Measurements from ENCODE around the gene DCLK1. TPM values are rescaled to one million over a fixed set of nuclear protein-coding genes. Genes with fewer than 3 reads are reported as not detected.
A peak's percentile ranks its signal among the peaks of the same experiment; 100 is the strongest.

The DCLK1 gene
- total and polyA plus RNA-seq, 9 donors: 3.3 to 37.0 (median 20.7) TPM

DNA sequence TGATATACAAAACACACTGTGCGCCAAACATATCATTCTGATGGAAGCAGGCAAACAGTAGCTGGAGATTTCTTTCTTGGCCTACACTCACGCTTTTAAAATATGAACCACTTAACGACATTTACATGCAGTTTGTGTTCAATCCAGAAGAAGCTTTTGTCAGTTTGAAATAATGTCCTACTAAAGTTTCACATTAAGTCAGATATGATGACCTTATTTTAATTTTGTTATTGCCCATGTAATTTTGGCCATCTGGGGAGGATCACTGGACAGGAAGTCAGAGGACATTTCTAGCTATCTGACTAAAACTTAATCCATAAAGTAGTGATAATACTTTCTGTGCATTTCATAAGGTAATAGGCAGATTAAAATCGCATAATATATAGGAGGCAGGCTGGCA, 98.1 kb downstream of the DCLK1 start:
- intact Hi-C loops (cut with DNase I): no loop called here
- TF ChIP-seq POLR2A (IDR thresholded peaks at IDR 0.05) (no peak), EP300 (IDR thresholded peaks at IDR 0.05) (no peak)
- TF ChIP-seq, protein P1, sequence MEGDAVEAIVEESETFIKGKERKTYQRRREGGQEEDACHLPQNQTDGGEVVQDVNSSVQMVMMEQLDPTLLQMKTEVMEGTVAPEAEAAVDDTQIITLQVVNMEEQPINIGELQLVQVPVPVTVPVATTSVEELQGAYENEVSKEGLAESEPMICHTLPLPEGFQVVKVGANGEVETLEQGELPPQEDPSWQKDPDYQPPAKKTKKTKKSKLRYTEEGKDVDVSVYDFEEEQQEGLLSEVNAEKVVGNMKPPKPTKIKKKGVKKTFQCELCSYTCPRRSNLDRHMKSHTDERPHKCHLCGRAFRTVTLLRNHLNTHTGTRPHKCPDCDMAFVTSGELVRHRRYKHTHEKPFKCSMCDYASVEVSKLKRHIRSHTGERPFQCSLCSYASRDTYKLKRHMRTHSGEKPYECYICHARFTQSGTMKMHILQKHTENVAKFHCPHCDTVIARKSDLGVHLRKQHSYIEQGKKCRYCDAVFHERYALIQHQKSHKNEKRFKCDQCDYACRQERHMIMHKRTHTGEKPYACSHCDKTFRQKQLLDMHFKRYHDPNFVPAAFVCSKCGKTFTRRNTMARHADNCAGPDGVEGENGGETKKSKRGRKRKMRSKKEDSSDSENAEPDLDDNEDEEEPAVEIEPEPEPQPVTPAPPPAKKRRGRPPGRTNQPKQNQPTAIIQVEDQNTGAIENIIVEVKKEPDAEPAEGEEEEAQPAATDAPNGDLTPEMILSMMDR (IDR thresholded peaks at IDR 0.05): no peak
- Histone ChIP-seq H3K27me3 (no peaks in the 10 kb centered on the region), H3K36me3 (no peaks in the 10 kb centered on the region), H3K27ac (no peak overlapping the region), H3K4me3 (no peak overlapping the region), H3K4me1 (ENCODE audit: insufficient read depth) (no peaks in the 10 kb centered on the region), H3K9me3 (no peaks in the 10 kb centered on the region)
- no peak for DNase-seq
- WGBS, 3 donors: 51 to 71% (median 60%) methylated on average over 4 of the region's 4 CpGs

DNA sequence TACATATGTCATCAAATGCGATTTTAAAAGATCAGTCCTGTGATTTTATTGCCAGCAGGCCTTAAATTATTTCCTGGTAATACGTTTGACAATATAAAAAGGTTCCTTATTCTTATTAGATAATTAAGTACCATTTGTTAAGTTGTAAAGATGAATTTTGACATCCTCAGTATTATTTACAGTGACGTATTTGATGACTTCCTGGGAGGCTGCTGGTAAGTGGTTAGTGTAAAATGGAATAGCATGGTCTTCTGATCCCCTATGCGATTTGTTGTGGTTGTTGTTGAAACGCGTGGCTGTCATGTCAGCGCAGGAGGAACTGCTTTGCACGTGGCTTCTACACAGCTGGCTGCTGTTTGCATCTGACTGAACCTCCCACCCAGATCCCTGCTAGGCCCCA, 99.7 kb downstream of the DCLK1 start:
- H3K9me3 ChIP-seq: no peaks in the 10 kb centered on the region
- intact Hi-C loops (cut with DNase I): no loop called here
- no peak overlapping the region for H3K27ac ChIP-seq
- TF ChIP-seq EP300 (IDR thresholded peaks at IDR 0.05): no peak
- TF ChIP-seq, protein P1 (IDR thresholded peaks at IDR 0.05): no peak
- no peak for TF ChIP-seq POLR2A (IDR thresholded peaks at IDR 0.05)
- H3K27me3 ChIP-seq: no peaks in the 10 kb centered on the region
- 67 to 75% (median 75%) methylated on average over 8 of the region's 8 CpGs for WGBS, 3 donors
- H3K4me3 ChIP-seq: no peak overlapping the region
- H3K36me3 ChIP-seq: no peaks in the 10 kb centered on the region
- no peaks in the 10 kb centered on the region for H3K4me1 ChIP-seq (ENCODE audit: insufficient read depth)
- DNase-seq: no peak

DNA sequence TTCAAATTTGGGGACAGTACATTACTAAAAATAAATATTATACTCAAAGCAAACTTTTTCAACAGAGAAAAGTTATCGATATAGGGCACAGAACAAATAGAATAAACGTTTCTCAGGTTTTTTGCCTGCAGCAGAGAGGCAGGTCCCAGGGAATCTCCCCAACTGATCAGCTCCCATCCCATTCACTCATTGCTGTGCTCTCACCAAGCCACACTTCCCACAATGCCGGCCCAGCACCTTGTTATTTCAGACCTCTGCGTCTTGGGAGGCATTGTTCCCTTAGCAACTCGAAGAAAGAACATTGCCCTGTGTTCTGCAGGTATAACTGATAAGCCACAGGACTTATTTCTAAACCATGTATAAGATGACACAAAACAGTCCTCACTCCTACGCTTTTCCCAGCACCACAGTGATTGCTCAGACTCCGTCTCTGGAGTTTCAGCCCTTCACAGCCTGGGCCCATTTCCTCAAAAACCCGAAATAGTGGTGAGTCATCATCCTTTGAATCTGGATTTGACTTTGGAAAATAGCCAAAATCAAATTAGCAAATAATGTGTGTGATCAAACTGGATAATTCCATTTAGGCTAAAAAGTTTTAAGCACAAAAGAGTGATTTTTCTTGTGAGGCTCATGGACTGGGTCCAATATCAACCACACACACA, 100.4 kb downstream of the DCLK1 start:
- Histone ChIP-seq H3K9me3 (no peaks in the 10 kb centered on the region), H3K4me1 (ENCODE audit: insufficient read depth) (no peaks in the 10 kb centered on the region), H3K27me3 (no peaks in the 10 kb centered on the region), H3K4me3 (no peak overlapping the region), H3K36me3 (no peaks in the 10 kb centered on the region), H3K27ac (no peak overlapping the region)
- DNase-seq: peak in 1 of 5 donors; percentile 27
- WGBS, 3 donors: 46 to 54% (median 54%) methylated on average over 8 of the region's 8 CpGs
- intact Hi-C loops (cut with DNase I): no loop called here
- TF ChIP-seq, protein P1 (IDR thresholded peaks at IDR 0.05): no peak
- TF ChIP-seq EP300 (IDR thresholded peaks at IDR 0.05): no peak
- TF ChIP-seq POLR2A (IDR thresholded peaks at IDR 0.05): no peak

DNA sequence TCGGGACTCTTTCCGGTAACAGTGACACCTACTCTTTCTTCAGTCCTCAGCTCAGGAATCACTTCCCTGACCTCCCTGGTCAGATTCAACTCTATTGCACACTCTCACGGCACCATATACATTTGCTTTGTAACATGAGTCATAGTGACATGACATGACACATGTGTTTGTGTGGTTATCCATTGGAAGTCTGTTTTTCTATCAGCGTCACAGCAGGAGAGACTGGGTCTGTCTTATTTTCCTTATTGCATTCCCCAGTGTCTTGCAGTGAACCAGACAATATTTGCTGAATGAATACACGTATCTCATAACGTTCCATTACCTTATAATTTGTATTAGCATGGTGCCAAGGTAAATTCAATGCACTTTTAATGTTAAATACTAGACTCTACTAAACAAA, 102.0 kb downstream of the DCLK1 start:
- DNase-seq: no peak
- Histone ChIP-seq H3K27me3 (no peaks in the 10 kb centered on the region), H3K9me3 (no peaks in the 10 kb centered on the region), H3K4me1 (ENCODE audit: insufficient read depth) (no peaks in the 10 kb centered on the region), H3K36me3 (no peaks in the 10 kb centered on the region), H3K27ac (no peak overlapping the region), H3K4me3 (no peak overlapping the region)
- no peak for TF ChIP-seq POLR2A (IDR thresholded peaks at IDR 0.05)
- TF ChIP-seq, protein P1 (IDR thresholded peaks at IDR 0.05): no peak
- no peak for TF ChIP-seq EP300 (IDR thresholded peaks at IDR 0.05)
- intact Hi-C loops (cut with DNase I): no loop called here
- WGBS, 3 donors: 91 to 94% (median 91%) methylated on average over 6 of the region's 6 CpGs
